NCI-H2227 treated with DMSO at 0.1 percent for 48 hours (cell line): ENCODE measurements around the gene ENGASE.
"Not testable (repeated sequence)": the region's sequence is repeated elsewhere in the genome, so short reads cannot be mapped to it uniquely, and the experiment has no call there.

ENCODE experiments used
- DNase-seq: peaks from one replicate; lab custom pipeline; 2025; lab: John Stamatoyannopoulos, UW

Gene ENGASE

DNA sequence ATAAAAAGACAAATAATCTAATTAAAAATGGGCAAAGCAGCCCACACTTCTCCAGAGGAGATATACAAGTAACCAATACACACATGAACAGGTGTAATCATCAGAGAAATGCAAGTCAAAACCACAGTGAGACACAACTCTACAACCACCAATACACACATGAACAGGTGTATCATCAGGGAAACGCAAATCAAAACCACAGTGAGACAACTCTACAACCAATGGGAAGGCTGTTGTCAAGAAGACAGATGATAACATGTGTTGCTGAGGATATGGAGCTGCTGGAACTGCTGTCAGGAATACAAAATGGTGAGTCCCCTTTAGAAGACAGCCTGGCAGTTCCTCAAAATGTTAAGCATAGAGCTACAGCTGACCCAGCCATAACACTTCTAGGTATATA lies 22.5 kb upstream of the ENGASE start:
- DNase-seq = no peak

GRCh38 chr17:79053251-79053925 lies 21.2 kb upstream of the ENGASE start:
- no peak for DNase-seq

DNA sequence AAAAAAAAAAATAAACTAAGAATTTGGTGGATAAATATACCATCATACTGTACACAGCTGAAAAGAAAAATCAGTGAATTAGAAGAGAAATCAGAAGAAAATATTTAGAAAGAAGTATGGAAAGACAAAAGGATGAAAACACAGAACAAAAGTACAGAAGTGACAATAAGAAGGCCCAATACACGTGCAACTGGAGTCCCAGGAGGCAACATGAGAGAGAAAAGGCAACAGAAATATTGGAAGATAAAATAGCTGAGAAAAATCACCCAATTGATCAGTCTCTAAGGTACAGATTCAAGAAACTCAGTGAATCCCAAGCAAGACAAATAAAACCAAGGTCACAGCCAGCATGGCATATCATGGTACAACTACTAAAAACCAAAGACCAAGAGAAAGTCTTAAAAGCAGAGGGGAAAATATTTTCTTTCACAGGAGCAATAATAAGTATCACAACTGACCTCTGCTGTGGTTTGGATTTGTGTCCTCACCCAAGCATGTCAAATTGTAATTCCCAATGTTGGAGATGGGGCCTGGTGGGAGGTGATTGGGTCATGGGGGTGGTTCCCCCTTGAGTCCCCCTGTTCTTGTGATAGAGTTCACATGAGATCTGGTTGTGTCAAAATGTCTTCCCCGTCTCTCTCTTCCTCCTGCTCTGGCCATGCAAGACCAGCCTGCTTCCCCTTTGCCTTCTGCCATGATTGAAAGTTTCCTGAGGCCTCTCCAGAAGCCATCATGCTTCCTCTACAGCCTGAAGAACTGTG lies 20.2 kb upstream of the ENGASE start:
- no peak for DNase-seq

DNA sequence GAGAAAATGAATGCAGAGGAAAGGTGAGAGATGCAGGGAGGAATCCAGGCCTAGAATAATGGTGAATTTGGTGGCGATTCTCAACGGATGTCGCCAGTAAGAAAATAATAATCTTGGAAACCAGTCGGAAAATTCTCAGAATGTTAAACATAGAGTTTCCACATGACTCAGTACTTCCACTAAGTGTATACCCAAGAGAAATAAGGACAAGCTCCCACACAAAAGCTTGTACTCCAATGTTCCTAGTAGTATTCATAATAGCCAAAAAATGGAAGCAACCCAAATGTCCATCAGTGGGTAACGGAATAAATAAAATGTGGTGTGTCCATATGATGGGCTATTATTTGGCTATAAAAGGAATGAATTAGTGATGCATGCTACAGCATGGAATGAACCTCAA lies 19.4 kb upstream of the ENGASE start:
- DNase-seq = no peak

GRCh38 chr17:79057737-79058385 lies 16.8 kb upstream of the ENGASE start:
- DNase-seq = no peak

DNA sequence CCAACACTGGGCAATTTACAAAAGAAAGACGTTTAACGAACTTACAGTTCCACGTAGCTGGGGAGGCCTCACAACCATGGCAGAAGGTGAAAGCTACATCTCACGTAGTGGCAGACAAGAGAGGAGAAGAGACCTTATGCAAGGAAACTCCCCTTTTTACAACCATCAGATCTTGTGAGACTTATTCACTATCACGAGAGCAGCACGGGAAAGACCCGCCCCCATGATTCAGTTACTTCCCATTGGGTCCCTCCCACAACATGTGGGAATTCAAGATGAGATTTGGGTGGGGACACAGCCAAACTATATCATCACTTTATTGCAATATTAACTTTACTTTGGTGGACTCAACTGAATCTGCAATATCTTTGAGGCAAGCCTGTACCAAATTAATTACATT lies 11.9 kb upstream of the ENGASE start:
- DNase-seq = no peak

- no peak for DNase-seq
These were observed 10.6 kb upstream of the ENGASE start for GRCh38 chr17:79064026-79064425.

DNA sequence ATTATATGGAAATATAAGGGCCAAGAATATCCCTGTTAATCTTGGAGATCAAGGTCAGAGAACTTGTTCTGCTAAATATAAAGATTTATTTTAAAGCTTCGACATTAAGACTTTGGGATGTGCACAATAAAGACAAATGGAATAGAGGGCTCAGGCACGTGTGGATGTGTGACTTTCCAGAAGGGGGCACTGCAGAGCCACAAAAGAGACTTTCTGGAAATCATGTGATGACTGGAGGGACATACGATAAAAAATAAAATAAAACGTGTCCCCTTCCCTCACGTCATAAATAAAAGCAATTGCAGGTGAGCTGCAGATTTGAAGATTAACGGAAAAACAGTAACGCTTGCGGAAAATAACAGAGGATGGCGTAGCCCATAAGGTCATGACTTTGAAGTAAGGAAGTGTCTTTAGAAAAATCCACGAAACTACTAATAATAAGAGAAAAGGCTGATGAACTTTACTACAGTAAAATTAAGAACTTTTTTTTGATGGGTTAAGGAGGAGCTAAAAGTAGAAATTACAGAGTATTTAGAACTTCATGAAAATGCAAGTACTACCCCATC lies 9.4 kb upstream of the ENGASE start:
- no peak for DNase-seq

DNA sequence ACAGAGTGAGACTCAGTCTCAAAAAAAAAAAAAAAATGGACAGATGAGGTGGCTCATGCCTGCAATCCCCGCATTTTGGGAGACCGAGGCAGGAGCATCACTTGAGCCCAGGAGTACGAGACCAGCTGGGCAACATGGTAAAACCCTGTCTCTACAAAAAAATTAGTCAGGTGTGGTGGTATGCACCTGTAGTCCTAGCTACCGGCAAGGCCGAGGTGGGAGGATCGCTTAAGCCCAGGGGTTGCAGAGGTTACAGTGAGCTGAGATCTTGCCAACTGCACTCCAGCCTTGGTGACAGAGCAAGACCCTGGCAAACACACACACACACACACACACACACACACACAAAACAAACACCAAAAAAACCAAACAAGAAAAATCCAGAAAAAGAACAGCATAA lies 7.7 kb upstream of the ENGASE start:
- DNase-seq = no peak

DNA sequence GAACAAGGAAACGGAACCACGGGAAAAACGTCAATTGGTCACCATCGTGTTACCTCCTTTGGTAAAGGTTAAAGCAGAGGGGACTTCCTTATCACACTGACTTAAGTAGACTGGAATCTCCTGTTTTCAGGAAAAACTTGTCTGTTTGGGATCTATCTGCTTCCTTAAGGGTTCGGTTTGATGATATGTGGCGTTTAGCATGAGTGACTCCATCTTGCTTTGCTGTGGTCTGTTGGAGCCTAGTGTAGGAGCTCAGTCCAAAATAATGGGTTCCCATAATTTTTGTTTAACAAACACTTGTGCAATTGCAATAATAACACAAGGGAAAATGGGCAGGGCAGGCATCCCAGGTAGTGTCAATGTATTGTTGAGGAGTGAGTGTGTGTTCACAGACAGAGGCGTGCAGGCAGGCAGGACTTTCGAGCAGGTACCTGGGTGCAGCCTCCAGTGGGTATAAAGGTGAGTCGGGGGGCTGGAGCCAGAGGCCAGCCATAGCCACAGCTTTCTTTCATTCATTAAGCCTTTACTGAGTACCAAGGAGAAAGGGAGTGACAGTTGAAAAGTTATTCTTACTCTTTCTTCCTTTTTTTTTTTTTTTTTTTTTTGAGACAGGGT lies 4.3 kb upstream of the ENGASE start:
- no peak for DNase-seq

DNA sequence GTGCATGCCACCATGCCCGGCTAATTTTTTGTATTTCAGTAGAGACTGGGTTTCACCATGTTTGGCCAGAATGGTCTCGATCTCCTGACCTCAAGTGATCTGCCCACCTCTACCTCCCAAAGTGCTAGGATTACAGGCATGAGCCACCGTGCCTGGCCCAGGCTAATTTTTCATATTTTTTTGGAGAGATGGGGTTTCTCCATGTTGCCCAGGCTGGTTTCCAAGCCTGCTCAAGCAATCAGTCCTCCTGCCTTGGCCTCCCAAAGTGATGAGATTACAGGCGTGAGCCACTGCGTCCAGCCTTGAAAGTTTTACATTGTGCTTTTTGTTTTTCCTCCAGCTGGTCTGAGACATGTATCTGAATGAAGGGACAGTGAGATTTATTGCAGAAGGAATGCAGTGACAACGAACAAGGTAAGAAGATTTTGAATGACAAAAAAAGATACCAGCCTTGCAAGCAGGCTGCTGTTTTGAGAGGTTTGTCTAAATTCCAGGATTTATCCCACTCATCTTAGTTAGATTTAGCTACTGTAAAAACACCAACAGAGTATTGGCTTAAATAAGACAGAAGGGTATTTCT lies 3.4 kb upstream of the ENGASE start:
- no peak for DNase-seq

GRCh38 chr17:79072544-79072943 lies 2.1 kb upstream of the ENGASE start:
- DNase-seq = no peak

- DNase-seq = no peak
These were observed 1.5 kb upstream of the ENGASE start for GRCh38 chr17:79073016-79073705.

GRCh38 chr17:79073706-79074088 lies 927 bp upstream of the ENGASE start:
- DNase-seq = no peak

- not testable (repeated sequence) for DNase-seq
These were observed 439 bp upstream of the ENGASE start for GRCh38 chr17:79074121-79074648.

DNA sequence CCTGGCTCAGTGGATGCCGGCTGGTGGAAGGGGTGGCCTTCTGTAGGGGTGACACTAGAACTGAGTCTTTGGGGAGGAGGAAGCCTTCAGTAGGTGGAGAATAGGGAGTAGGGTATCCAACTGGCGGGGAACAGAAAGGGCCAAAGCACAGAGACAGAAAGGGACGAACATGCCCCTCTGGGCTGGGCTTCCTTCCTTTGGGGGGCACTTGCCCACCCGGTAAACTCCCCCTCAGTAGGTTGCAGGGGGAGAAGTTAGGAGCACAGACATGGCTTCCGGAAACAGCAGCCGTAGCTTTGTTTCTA lies 774 bp downstream of the ENGASE start:
- DNase-seq = no peak

GRCh38 chr17:79075861-79076406 lies 1.3 kb downstream of the ENGASE start:
- DNase-seq = no peak

DNA sequence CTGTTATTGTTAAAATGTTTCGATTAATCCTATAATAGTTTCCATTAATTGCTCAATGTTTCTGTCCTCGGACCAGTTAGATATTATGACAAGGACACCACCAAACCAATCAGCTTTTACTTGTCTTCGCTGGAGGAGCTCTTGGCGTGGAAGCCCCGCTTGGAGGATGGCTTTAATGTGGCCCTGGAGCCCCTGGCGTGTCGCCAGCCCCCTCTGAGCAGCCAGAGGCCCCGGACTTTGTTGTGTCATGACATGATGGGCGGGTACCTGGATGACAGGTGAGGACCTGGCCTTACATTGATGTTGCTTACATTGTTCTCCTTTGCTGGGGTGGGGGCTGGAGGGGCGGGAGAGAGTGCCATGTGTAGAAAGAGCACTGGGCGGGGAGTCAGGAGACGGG lies 3.0 kb downstream of the ENGASE start:
- no peak for DNase-seq

DNA sequence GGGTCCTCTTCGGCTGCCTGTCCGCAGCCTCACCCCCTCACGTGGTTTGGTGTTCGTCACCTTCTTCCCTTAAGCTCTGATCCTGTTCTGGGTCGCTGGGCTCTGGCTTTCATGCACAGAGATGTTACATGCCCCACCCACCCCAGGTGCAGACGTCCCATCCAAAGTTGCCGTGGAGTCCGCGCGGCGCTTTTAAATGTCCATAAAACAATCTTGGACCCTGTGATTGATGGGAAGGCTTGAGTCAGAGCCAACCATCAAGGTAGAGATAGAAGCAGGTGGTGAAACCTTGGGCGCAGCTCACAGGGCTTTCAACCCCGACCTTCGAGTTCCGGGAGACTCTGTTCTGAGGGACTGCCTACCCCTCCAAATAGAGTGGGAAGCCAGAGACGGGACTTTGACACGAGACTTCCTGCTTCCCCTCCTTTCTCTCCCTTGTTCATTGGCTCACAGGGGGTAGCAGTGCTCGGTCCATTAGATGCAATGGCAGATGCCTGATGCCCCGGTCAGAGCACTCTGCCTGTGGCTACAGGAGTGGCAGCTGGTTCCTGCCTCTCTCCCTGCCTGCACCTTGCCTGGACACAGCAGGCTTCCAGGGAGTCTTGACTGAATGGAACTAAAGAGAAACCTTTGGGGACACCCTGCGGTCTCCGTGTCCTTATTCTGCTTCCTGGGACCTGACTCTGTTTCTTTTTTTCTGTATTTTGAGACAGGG lies 4.0 kb downstream of the ENGASE start:
- DNase-seq = no peak

GRCh38 chr17:79079421-79080200 lies 5.0 kb downstream of the ENGASE start:
- DNase-seq = no peak
